Fibroblast of lung (primary cell): ENCODE data around the gene DENND6B.

ENCODE experiments used
- EZH2 ChIP-seq: IDR thresholded peaks from 2 replicates; pipeline ENCODE4 v1.5.1; 2012; ENCODE audit warnings: low read length, control low read depth, mild to moderate bottlenecking; ENCODE audit errors: missing control alignments
- TF ChIP-seq, protein P1 (sequence below), 2 donors: IDR thresholded peaks in 1 of 2; conservative IDR thresholded peaks in 1 of 2; 1 replicate in 1 of 2; 2 replicates in 1 of 2; pipeline ENCODE4 v1.5.1; 2011 to 2012; ENCODE audit warnings: low read length in 2 of 2, control low read depth in 1 of 2, inconsistent platforms in 1 of 2, low read depth in 1 of 2, mild to moderate bottlenecking in 1 of 2

DNA sequence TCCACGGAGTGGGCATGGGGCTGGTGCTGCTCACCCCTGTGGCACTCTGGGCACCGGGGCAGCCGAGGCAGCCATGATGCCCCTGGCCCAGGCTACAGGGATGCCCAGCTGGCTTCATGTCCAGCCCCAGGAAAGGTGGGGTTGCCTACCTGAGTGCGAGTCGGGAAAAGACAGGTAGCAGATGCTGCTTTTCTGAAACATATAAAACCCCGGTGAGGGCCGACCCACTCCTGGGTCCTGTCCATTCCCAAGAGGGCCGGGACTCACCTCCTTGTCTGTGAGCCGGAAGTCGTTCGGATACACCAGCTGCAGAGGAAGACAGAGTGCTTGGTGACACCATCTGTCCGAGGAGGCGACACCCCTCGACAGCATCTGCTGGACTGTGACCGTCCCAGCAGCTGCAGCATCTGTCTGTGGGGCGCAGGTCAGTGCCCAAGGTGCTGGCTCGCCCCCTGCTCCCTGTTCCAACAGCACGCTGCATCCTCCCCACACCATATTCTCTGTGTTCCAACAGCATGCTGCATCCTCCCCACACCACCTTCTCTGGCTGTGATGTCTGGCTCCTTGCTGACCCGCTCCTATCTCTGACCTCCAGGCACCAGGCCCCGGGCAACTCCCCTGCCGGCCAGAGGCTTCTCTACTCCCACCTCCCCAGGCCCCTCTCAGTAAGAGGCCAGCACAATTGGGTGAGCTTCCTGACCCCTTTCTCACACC, 8.0 kb downstream of the DENND6B start:
- TF ChIP-seq, protein P1, sequence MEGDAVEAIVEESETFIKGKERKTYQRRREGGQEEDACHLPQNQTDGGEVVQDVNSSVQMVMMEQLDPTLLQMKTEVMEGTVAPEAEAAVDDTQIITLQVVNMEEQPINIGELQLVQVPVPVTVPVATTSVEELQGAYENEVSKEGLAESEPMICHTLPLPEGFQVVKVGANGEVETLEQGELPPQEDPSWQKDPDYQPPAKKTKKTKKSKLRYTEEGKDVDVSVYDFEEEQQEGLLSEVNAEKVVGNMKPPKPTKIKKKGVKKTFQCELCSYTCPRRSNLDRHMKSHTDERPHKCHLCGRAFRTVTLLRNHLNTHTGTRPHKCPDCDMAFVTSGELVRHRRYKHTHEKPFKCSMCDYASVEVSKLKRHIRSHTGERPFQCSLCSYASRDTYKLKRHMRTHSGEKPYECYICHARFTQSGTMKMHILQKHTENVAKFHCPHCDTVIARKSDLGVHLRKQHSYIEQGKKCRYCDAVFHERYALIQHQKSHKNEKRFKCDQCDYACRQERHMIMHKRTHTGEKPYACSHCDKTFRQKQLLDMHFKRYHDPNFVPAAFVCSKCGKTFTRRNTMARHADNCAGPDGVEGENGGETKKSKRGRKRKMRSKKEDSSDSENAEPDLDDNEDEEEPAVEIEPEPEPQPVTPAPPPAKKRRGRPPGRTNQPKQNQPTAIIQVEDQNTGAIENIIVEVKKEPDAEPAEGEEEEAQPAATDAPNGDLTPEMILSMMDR (conservative IDR thresholded peaks at IDR 0.05 in 1 of 2, IDR thresholded peaks at IDR 0.05 in 1 of 2; ENCODE audit: low read depth in 1 of 2, low read length in 2 of 2): no peak
- no peak for TF ChIP-seq EZH2
